GDM1 (cell line): Measurements from ENCODE around the gene ADGRB2.

Source experiments
- DNase-seq: peaks from one replicate; lab custom pipeline; 2025; lab: John Stamatoyannopoulos, UW

Gene ADGRB2

GRCh38 chr1:31677401-31677800 is 86.7 kb downstream of the ADGRB2 start:
- no peak for DNase-seq
